Measurements from ENCODE around the gene ENDOV. TPM values are rescaled to one million over a fixed set of nuclear protein-coding genes. Genes with fewer than 3 reads are reported as not detected.

The ENDOV gene
- total and polyA plus RNA-seq, 2 of the 13 experiments (the other 11 are each of a cell fraction or from before 2014, with no cell fraction given), result 15.1 to 17.1 TPM

- TF ChIP-seq E2F1 (CRISPR knock-in tag; IDR thresholded peaks at IDR 0.05) (no peak), SRSF4 (IDR thresholded peaks at IDR 0.05; ENCODE audit: low read depth, low read length, poor library complexity, severe bottlenecking) (no peak), KDM5B (CRISPR knock-in tag; IDR thresholded peaks at IDR 0.05; ENCODE audit: borderline replicate concordance) (peak; percentile 67; the same call in 1 of the 2 replicates), PAWR (CRISPR knock-in tag; IDR thresholded peaks at IDR 0.05; ENCODE audit: borderline replicate concordance) (no peak), ZNF276 (CRISPR knock-in tag; IDR thresholded peaks at IDR 0.05; ENCODE audit: low read depth) (no peak), ZNF788 (CRISPR knock-in tag; IDR thresholded peaks at IDR 0.05; ENCODE audit: borderline replicate concordance) (peak; percentile 70), ZNF703 (CRISPR knock-in tag; IDR thresholded peaks at IDR 0.05; ENCODE audit: borderline replicate concordance) (no peak), DMAP1 (CRISPR knock-in tag; IDR thresholded peaks at IDR 0.05) (no peak), REXO4 (CRISPR knock-in tag; IDR thresholded peaks at IDR 0.05; ENCODE audit: borderline replicate concordance) (no peak), ZNF512B (CRISPR knock-in tag; IDR thresholded peaks at IDR 0.05; ENCODE audit: borderline replicate concordance) (no peak), ATM (IDR thresholded peaks at IDR 0.05; ENCODE audit: borderline replicate concordance) (no peak)
- TF ChIP-seq, protein P1, sequence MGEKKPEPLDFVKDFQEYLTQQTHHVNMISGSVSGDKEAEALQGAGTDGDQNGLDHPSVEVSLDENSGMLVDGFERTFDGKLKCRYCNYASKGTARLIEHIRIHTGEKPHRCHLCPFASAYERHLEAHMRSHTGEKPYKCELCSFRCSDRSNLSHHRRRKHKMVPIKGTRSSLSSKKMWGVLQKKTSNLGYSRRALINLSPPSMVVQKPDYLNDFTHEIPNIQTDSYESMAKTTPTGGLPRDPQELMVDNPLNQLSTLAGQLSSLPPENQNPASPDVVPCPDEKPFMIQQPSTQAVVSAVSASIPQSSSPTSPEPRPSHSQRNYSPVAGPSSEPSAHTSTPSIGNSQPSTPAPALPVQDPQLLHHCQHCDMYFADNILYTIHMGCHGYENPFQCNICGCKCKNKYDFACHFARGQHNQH (CRISPR knock-in tag; IDR thresholded peaks at IDR 0.05), result peak; percentile 58; the same call in 1 of the 2 replicates
- TF ChIP-seq, protein P2, sequence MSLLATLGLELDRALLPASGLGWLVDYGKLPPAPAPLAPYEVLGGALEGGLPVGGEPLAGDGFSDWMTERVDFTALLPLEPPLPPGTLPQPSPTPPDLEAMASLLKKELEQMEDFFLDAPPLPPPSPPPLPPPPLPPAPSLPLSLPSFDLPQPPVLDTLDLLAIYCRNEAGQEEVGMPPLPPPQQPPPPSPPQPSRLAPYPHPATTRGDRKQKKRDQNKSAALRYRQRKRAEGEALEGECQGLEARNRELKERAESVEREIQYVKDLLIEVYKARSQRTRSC (CRISPR knock-in tag; IDR thresholded peaks at IDR 0.05; ENCODE audit: low read depth), result no peak
- TF ChIP-seq, protein P3, sequence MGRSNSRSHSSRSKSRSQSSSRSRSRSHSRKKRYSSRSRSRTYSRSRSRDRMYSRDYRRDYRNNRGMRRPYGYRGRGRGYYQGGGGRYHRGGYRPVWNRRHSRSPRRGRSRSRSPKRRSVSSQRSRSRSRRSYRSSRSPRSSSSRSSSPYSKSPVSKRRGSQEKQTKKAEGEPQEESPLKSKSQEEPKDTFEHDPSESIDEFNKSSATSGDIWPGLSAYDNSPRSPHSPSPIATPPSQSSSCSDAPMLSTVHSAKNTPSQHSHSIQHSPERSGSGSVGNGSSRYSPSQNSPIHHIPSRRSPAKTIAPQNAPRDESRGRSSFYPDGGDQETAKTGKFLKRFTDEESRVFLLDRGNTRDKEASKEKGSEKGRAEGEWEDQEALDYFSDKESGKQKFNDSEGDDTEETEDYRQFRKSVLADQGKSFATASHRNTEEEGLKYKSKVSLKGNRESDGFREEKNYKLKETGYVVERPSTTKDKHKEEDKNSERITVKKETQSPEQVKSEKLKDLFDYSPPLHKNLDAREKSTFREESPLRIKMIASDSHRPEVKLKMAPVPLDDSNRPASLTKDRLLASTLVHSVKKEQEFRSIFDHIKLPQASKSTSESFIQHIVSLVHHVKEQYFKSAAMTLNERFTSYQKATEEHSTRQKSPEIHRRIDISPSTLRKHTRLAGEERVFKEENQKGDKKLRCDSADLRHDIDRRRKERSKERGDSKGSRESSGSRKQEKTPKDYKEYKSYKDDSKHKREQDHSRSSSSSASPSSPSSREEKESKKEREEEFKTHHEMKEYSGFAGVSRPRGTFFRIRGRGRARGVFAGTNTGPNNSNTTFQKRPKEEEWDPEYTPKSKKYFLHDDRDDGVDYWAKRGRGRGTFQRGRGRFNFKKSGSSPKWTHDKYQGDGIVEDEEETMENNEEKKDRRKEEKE (IDR thresholded peaks at IDR 0.05), result no peak
- TF ChIP-seq, protein P4, sequence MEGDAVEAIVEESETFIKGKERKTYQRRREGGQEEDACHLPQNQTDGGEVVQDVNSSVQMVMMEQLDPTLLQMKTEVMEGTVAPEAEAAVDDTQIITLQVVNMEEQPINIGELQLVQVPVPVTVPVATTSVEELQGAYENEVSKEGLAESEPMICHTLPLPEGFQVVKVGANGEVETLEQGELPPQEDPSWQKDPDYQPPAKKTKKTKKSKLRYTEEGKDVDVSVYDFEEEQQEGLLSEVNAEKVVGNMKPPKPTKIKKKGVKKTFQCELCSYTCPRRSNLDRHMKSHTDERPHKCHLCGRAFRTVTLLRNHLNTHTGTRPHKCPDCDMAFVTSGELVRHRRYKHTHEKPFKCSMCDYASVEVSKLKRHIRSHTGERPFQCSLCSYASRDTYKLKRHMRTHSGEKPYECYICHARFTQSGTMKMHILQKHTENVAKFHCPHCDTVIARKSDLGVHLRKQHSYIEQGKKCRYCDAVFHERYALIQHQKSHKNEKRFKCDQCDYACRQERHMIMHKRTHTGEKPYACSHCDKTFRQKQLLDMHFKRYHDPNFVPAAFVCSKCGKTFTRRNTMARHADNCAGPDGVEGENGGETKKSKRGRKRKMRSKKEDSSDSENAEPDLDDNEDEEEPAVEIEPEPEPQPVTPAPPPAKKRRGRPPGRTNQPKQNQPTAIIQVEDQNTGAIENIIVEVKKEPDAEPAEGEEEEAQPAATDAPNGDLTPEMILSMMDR (CRISPR knock-in tag; IDR thresholded peaks at IDR 0.05), result peak; percentile 100
Observed at GRCh38 chr17:80426671-80427326, 11.8 kb downstream of the ENDOV start (continued).
